Endothelial cell of umbilical vein (primary cell): ENCODE data around the gene TMC6.

Experiments used
- MAX ChIP-seq: IDR thresholded peaks from 2 replicates; pipeline ENCODE4 v1.6.1; 2011; ENCODE audit not compliant: insufficient read depth, insufficient read length
- MYC ChIP-seq: IDR thresholded peaks from one replicate; pipeline ENCODE4 v1.6.1; 2011; ENCODE audit warnings: mild to moderate bottlenecking, low read depth, low read length
- POLR2A ChIP-seq: IDR thresholded peaks from 2 replicates; pipeline ENCODE4 v1.6.1; 2012; ENCODE audit warnings: low read depth, mild to moderate bottlenecking, control low read depth, low read length
- POLR2AphosphoS5 ChIP-seq: IDR thresholded peaks from 2 replicates; pipeline ENCODE4 v1.6.1; 2012; ENCODE audit warnings: low read depth, mild to moderate bottlenecking, control low read depth, low read length, moderate library complexity; ENCODE audit not compliant: insufficient read depth
- TF ChIP-seq, protein P1 (sequence below), 2 donors: IDR thresholded peaks; 1 replicate in 1 of 2; 2 replicates in 1 of 2; pipeline ENCODE4 v1.5.1; 2011; ENCODE audit warnings: low read length in 2 of 2, mild to moderate bottlenecking in 2 of 2, moderate library complexity in 2 of 2, control low read depth in 1 of 2, inconsistent platforms in 1 of 2, low read depth in 1 of 2; ENCODE audit not compliant: insufficient read depth in 1 of 2; ENCODE audit errors: extremely low read depth in 1 of 2

- TF ChIP-seq, protein P1, sequence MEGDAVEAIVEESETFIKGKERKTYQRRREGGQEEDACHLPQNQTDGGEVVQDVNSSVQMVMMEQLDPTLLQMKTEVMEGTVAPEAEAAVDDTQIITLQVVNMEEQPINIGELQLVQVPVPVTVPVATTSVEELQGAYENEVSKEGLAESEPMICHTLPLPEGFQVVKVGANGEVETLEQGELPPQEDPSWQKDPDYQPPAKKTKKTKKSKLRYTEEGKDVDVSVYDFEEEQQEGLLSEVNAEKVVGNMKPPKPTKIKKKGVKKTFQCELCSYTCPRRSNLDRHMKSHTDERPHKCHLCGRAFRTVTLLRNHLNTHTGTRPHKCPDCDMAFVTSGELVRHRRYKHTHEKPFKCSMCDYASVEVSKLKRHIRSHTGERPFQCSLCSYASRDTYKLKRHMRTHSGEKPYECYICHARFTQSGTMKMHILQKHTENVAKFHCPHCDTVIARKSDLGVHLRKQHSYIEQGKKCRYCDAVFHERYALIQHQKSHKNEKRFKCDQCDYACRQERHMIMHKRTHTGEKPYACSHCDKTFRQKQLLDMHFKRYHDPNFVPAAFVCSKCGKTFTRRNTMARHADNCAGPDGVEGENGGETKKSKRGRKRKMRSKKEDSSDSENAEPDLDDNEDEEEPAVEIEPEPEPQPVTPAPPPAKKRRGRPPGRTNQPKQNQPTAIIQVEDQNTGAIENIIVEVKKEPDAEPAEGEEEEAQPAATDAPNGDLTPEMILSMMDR (IDR thresholded peaks at IDR 0.05; ENCODE audit: extremely low read depth in 1 of 2, insufficient read depth in 1 of 2, low read depth in 1 of 2, low read length in 2 of 2) = no peak
- TF ChIP-seq POLR2AphosphoS5 = no peak
- no peak for TF ChIP-seq MYC
- TF ChIP-seq POLR2A = no peak
- no peak for TF ChIP-seq MAX
Measured at GRCh38 chr17:78175643-78175981, 47.1 kb upstream of the TMC6 start.
